ENCODE measurements around the gene TMEM145. TPM values are rescaled to one million over a fixed set of nuclear protein-coding genes. Genes with fewer than 3 reads are reported as not detected.

The TMEM145 gene
- total and polyA plus RNA-seq, 9 of the 15 experiments (the other 6 are each of a cell fraction or from before 2014, with no cell fraction given), result 0.80 to 5.5 (median 1.9) TPM; not detected in 3

DNA sequence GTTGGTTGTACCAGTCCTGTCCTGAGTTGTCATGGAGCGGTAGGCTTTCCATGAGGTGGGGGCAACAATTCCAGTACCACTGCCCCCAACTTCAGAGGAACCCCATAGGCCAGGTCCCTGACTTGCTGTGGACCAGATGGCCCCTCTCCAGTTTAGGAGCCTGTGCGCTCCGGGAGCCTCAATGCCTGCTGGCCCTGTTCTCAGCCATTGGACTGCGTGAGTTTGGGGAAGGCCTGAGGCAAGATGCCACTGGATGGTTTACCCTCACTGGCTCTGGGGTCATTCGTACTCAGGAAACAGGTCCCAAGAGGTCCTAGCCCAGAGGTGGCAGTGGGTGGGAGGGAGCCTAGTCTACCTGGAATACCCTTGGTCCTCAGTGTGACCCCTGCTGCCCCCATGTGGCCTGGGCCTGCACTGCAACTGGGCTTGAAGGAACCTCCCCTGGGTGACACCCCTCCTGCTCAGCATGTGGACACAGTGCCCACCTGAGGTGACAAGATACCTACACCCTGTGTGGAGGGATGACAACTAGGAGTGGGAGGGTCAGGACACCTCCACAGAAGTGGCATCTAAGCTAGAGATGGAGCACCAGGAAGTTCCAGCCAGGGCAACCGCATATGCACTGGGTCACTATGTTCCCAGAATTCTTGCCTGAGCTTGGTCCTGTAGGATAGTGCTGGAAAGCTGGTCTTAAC, 17.1 kb upstream of the TMEM145 start (continued):
- no peak for TF ChIP-seq ZFX (CRISPR knock-in tag; IDR thresholded peaks at IDR 0.05)
- TF ChIP-seq ATF7 (IDR thresholded peaks at IDR 0.05), result peak; percentile 39; the same call in 1 of the 2 replicates
- TF ChIP-seq CBFB (CRISPR knock-in tag; IDR thresholded peaks at IDR 0.05), result no peak
- TF ChIP-seq SAP30 (IDR thresholded peaks at IDR 0.05; ENCODE audit: borderline replicate concordance, insufficient read depth, low read depth, low read length, poor library complexity, severe bottlenecking), result no peak
- no peak for TF ChIP-seq NR3C1 (CRISPR knock-in tag; IDR thresholded peaks at IDR 0.05)
- TF ChIP-seq GTF2E2 (tag; IDR thresholded peaks at IDR 0.05), result no peak
- peak; percentile 65 for TF ChIP-seq NEUROD1 (IDR thresholded peaks at IDR 0.05; ENCODE audit: borderline replicate concordance, low read depth, low read length, partially characterized antibody)
- TF ChIP-seq FOXK1 (CRISPR knock-in tag; IDR thresholded peaks at IDR 0.05; ENCODE audit: borderline replicate concordance), result no peak
- TF ChIP-seq NONO (IDR thresholded peaks at IDR 0.05; ENCODE audit: low read depth in 2 of 2, low read length in 1 of 2), result peak in 1 of 2 experiments; percentile 11; a peak in 1 of 4 replicates
- TF ChIP-seq RB1 (IDR thresholded peaks at IDR 0.05; ENCODE audit: low read depth), result peak; percentile 42; the same call in 1 of the 2 replicates
- TF ChIP-seq, protein P1, sequence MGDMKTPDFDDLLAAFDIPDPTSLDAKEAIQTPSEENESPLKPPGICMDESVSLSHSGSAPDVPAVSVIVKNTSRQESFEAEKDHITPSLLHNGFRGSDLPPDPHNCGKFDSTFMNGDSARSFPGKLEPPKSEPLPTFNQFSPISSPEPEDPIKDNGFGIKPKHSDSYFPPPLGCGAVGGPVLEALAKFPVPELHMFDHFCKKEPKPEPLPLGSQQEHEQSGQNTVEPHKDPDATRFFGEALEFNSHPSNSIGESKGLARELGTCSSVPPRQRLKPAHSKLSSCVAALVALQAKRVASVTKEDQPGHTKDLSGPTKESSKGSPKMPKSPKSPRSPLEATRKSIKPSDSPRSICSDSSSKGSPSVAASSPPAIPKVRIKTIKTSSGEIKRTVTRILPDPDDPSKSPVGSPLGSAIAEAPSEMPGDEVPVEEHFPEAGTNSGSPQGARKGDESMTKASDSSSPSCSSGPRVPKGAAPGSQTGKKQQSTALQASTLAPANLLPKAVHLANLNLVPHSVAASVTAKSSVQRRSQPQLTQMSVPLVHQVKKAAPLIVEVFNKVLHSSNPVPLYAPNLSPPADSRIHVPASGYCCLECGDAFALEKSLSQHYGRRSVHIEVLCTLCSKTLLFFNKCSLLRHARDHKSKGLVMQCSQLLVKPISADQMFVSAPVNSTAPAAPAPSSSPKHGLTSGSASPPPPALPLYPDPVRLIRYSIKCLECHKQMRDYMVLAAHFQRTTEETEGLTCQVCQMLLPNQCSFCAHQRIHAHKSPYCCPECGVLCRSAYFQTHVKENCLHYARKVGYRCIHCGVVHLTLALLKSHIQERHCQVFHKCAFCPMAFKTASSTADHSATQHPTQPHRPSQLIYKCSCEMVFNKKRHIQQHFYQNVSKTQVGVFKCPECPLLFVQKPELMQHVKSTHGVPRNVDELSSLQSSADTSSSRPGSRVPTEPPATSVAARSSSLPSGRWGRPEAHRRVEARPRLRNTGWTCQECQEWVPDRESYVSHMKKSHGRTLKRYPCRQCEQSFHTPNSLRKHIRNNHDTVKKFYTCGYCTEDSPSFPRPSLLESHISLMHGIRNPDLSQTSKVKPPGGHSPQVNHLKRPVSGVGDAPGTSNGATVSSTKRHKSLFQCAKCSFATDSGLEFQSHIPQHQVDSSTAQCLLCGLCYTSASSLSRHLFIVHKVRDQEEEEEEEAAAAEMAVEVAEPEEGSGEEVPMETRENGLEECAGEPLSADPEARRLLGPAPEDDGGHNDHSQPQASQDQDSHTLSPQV (IDR thresholded peaks at IDR 0.05), result no peak
- TF ChIP-seq ETV5 (CRISPR knock-in tag; IDR thresholded peaks at IDR 0.05; ENCODE audit: low read depth), result no peak
- peak; percentile 88 for TF ChIP-seq CTCFL (IDR thresholded peaks at IDR 0.05; ENCODE audit: borderline replicate concordance, insufficient read depth, low read depth, low read length, poor library complexity, severe bottlenecking)
- TF ChIP-seq, protein P2, sequence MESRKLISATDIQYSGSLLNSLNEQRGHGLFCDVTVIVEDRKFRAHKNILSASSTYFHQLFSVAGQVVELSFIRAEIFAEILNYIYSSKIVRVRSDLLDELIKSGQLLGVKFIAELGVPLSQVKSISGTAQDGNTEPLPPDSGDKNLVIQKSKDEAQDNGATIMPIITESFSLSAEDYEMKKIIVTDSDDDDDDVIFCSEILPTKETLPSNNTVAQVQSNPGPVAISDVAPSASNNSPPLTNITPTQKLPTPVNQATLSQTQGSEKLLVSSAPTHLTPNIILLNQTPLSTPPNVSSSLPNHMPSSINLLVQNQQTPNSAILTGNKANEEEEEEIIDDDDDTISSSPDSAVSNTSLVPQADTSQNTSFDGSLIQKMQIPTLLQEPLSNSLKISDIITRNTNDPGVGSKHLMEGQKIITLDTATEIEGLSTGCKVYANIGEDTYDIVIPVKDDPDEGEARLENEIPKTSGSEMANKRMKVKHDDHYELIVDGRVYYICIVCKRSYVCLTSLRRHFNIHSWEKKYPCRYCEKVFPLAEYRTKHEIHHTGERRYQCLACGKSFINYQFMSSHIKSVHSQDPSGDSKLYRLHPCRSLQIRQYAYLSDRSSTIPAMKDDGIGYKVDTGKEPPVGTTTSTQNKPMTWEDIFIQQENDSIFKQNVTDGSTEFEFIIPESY (CRISPR knock-in tag; IDR thresholded peaks at IDR 0.05), result no peak
- TF ChIP-seq ZNF764 (CRISPR knock-in tag; IDR thresholded peaks at IDR 0.05; ENCODE audit: low read depth), result 0 out of 2 replicates have a peak, but pooled peaks have one; percentile 26
- TF ChIP-seq, protein P3, sequence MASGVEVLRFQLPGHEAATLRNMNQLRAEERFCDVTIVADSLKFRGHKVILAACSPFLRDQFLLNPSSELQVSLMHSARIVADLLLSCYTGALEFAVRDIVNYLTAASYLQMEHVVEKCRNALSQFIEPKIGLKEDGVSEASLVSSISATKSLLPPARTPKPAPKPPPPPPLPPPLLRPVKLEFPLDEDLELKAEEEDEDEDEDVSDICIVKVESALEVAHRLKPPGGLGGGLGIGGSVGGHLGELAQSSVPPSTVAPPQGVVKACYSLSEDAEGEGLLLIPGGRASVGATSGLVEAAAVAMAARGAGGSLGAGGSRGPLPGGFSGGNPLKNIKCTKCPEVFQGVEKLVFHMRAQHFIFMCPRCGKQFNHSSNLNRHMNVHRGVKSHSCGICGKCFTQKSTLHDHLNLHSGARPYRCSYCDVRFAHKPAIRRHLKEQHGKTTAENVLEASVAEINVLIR (CRISPR knock-in tag; IDR thresholded peaks at IDR 0.05), result no peak

All from K562 (cell line).